ENCODE data around the gene DFFB. TPM values are rescaled to one million over a fixed set of nuclear protein-coding genes. Genes with fewer than 3 reads are reported as not detected.
A peak's percentile ranks its signal among the peaks of the same experiment; 100 is the strongest.

Gene DFFB
- total RNA-seq, 1 experiment from 2014 or later, result 11.9 TPM

- Histone ChIP-seq H3K9ac (ENCODE audit: low read length) (no peak overlapping the region), H2AFZ (ENCODE audit: low read length) (no peak overlapping the region), H3K36me3 (ENCODE audit: insufficient read depth, low read length) (no peaks in the 10 kb centered on the region), H3K27me3 (ENCODE audit: low read length) (no peaks in the 10 kb centered on the region), H3K9me2 (replicated peaks; ENCODE audit: insufficient read depth, low read length) (no peaks in the 10 kb centered on the region), H3K4me3 (ENCODE audit: low read length) (0 out of 2 replicates have a peak overlapping the region, but pooled peaks have one; percentile 10), H3K79me2 (ENCODE audit: low read length) (no peaks in the 10 kb centered on the region), H3K4me2 (ENCODE audit: low read depth, low read length, poor library complexity, severe bottlenecking) (peak overlapping the region; percentile 9), H3K4me1 (ENCODE audit: low read length) (peaks cover 12% of the 10 kb centered on the region), H4K20me1 (ENCODE audit: insufficient read depth, low read depth, low read length) (no peaks in the 10 kb centered on the region), H3K9me3 (ENCODE audit: low read length) (no peaks in the 10 kb centered on the region), H3K27ac (ENCODE audit: low read length) (no peak overlapping the region)
- no peak for DNase-seq
Measured at GRCh38 chr1:3921765-3922164, 64.5 kb downstream of the DFFB start.

DNA sequence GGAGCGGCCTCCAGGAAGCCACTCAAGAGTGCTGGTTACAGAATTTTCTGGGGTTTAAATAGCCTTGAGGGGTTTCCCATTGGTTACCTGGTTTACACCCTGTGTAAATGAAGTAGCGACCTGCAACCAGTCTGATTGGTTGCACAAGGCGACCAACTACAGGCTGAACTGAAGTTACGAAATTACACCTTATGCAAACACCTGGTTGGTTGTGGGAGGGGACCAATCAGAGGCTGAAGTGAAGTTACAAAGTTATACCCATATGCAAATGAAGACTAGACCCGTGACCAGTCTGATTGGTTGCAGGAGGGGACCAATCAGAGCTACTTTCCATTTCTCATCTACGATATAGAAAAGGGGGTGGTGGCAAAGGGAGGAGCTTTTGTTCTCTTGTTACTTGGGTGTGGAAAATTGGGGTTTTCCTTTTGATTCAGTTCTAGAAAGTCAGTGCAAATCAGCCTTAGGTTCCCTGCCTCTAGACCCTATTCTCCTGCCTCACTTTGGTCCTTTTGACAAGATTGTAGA, 65.0 kb downstream of the DFFB start:
- Histone ChIP-seq H4K20me1 (ENCODE audit: insufficient read depth, low read depth, low read length) (no peaks in the 10 kb centered on the region), H3K27ac (ENCODE audit: low read length) (no peak overlapping the region), H3K9ac (ENCODE audit: low read length) (no peak overlapping the region), H3K4me2 (ENCODE audit: low read depth, low read length, poor library complexity, severe bottlenecking) (peak overlapping the region; percentile 9), H3K27me3 (ENCODE audit: low read length) (no peaks in the 10 kb centered on the region), H3K79me2 (ENCODE audit: low read length) (no peaks in the 10 kb centered on the region), H3K9me2 (replicated peaks; ENCODE audit: insufficient read depth, low read length) (no peaks in the 10 kb centered on the region), H3K4me3 (ENCODE audit: low read length) (0 out of 2 replicates have a peak overlapping the region, but pooled peaks have one; percentile 10), H3K4me1 (ENCODE audit: low read length) (peaks cover 12% of the 10 kb centered on the region), H2AFZ (ENCODE audit: low read length) (no peak overlapping the region), H3K36me3 (ENCODE audit: insufficient read depth, low read length) (no peaks in the 10 kb centered on the region), H3K9me3 (ENCODE audit: low read length) (no peaks in the 10 kb centered on the region)
- DNase-seq, result peak; percentile 81

GRCh38 chr1:3922851-3923250, 65.6 kb downstream of the DFFB start:
- H3K27ac ChIP-seq (ENCODE audit: low read length), result no peak overlapping the region
- H3K79me2 ChIP-seq (ENCODE audit: low read length), result no peaks in the 10 kb centered on the region
- H3K9ac ChIP-seq (ENCODE audit: low read length), result no peak overlapping the region
- no peak overlapping the region for H2AFZ ChIP-seq (ENCODE audit: low read length)
- H3K9me2 ChIP-seq (replicated peaks; ENCODE audit: insufficient read depth, low read length), result no peaks in the 10 kb centered on the region
- peaks cover 12% of the 10 kb centered on the region for H3K4me1 ChIP-seq (ENCODE audit: low read length)
- no peaks in the 10 kb centered on the region for H3K36me3 ChIP-seq (ENCODE audit: insufficient read depth, low read length)
- no peaks in the 10 kb centered on the region for H3K27me3 ChIP-seq (ENCODE audit: low read length)
- no peak overlapping the region for H3K4me3 ChIP-seq (ENCODE audit: low read length)
- DNase-seq, result no peak
- H3K4me2 ChIP-seq (ENCODE audit: low read depth, low read length, poor library complexity, severe bottlenecking), result no peak overlapping the region
- no peaks in the 10 kb centered on the region for H3K9me3 ChIP-seq (ENCODE audit: low read length)
- H4K20me1 ChIP-seq (ENCODE audit: insufficient read depth, low read depth, low read length), result no peaks in the 10 kb centered on the region

DNA sequence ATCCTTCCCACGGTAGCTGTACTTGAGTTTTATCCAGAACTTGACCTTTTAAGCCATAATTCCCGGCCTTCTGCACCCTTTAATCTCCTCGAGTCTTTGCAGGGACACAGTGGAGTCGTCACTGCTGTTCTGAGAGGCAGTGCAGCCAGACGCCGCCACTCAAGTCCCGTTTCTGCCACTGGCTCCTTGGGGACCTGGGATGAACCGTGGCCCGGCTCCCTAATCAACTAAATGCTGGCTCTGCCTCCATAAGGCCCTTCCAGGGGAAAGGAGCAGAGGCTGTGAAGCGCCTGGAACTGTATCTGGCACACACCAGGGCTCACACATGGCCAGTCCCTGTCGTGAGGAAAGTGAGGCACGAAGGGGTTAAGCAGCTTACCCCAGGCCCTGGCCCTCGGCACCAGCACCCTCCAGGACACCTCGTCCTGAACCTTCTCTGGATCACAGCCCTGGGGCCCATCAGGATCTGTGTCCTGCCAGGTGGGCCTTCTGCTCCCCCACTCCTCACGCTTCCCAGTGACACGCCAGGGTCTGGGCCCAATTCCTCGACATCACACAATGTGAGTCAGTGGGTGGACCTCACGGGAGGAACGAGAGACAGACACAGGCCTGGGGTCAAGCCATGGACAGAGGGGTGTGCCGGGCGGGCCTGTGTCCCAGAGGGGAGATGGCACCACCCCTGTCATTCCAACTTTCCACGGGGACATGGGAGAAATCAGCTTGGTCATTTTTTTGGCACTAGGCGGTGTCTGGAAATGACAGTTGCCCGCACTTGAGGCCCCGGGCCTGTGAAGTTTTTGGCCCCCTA, 66.3 kb downstream of the DFFB start:
- no peak overlapping the region for H3K9ac ChIP-seq (ENCODE audit: low read length)
- H3K9me3 ChIP-seq (ENCODE audit: low read length), result no peaks in the 10 kb centered on the region
- H3K4me1 ChIP-seq (ENCODE audit: low read length), result peaks cover 12% of the 10 kb centered on the region
- no peak for DNase-seq
- H4K20me1 ChIP-seq (ENCODE audit: insufficient read depth, low read depth, low read length), result no peaks in the 10 kb centered on the region
- no peaks in the 10 kb centered on the region for H3K9me2 ChIP-seq (replicated peaks; ENCODE audit: insufficient read depth, low read length)
- no peak overlapping the region for H3K4me2 ChIP-seq (ENCODE audit: low read depth, low read length, poor library complexity, severe bottlenecking)
- H3K36me3 ChIP-seq (ENCODE audit: insufficient read depth, low read length), result no peaks in the 10 kb centered on the region
- no peak overlapping the region for H3K27ac ChIP-seq (ENCODE audit: low read length)
- H3K27me3 ChIP-seq (ENCODE audit: low read length), result no peaks in the 10 kb centered on the region
- H3K79me2 ChIP-seq (ENCODE audit: low read length), result no peaks in the 10 kb centered on the region
- H2AFZ ChIP-seq (ENCODE audit: low read length), result no peak overlapping the region
- no peak overlapping the region for H3K4me3 ChIP-seq (ENCODE audit: low read length)

GRCh38 chr1:3924186-3924824, 67.0 kb downstream of the DFFB start:
- Histone ChIP-seq H3K4me1 (ENCODE audit: low read length) (peaks cover 12% of the 10 kb centered on the region), H3K4me2 (ENCODE audit: low read depth, low read length, poor library complexity, severe bottlenecking) (no peak overlapping the region), H3K9me3 (ENCODE audit: low read length) (no peaks in the 10 kb centered on the region), H2AFZ (ENCODE audit: low read length) (no peak overlapping the region), H4K20me1 (ENCODE audit: insufficient read depth, low read depth, low read length) (no peaks in the 10 kb centered on the region), H3K36me3 (ENCODE audit: insufficient read depth, low read length) (no peaks in the 10 kb centered on the region), H3K4me3 (ENCODE audit: low read length) (no peak overlapping the region), H3K27ac (ENCODE audit: low read length) (no peak overlapping the region), H3K79me2 (ENCODE audit: low read length) (no peaks in the 10 kb centered on the region), H3K9me2 (replicated peaks; ENCODE audit: insufficient read depth, low read length) (no peaks in the 10 kb centered on the region), H3K27me3 (ENCODE audit: low read length) (no peaks in the 10 kb centered on the region), H3K9ac (ENCODE audit: low read length) (no peak overlapping the region)
- no peak for DNase-seq

DNA sequence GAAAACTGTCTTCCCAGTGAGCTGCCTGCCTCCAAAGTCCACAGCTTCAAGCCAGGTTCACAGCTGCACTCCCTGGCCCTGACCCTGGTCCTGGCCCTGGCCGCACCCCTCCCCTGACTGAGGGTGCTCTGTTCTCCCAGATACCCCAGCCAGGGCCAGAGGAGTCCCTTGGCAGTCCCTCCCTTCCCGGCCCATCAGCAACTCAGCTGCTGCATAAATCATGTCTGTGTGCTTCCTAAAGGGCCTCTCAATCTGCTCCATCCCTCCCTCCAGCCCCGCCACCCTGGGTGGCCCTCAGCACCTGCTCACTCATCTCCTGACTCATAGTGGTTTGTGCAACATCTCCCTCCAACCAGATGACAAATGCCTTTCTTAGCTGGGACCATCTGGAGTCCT, 67.5 kb downstream of the DFFB start:
- Histone ChIP-seq H3K4me2 (ENCODE audit: low read depth, low read length, poor library complexity, severe bottlenecking) (no peak overlapping the region), H3K27ac (ENCODE audit: low read length) (no peak overlapping the region), H3K36me3 (ENCODE audit: insufficient read depth, low read length) (no peaks in the 10 kb centered on the region), H3K9ac (ENCODE audit: low read length) (no peak overlapping the region), H3K79me2 (ENCODE audit: low read length) (no peaks in the 10 kb centered on the region), H4K20me1 (ENCODE audit: insufficient read depth, low read depth, low read length) (no peaks in the 10 kb centered on the region), H3K9me3 (ENCODE audit: low read length) (no peaks in the 10 kb centered on the region), H3K9me2 (replicated peaks; ENCODE audit: insufficient read depth, low read length) (no peaks in the 10 kb centered on the region), H2AFZ (ENCODE audit: low read length) (no peak overlapping the region), H3K4me1 (ENCODE audit: low read length) (peaks cover 12% of the 10 kb centered on the region), H3K27me3 (ENCODE audit: low read length) (no peaks in the 10 kb centered on the region), H3K4me3 (ENCODE audit: low read length) (no peak overlapping the region)
- DNase-seq, result no peak

GRCh38 chr1:3925256-3925655, 68.0 kb downstream of the DFFB start:
- no peak overlapping the region for H3K27ac ChIP-seq (ENCODE audit: low read length)
- no peaks in the 10 kb centered on the region for H3K36me3 ChIP-seq (ENCODE audit: insufficient read depth, low read length)
- H3K27me3 ChIP-seq (ENCODE audit: low read length), result no peaks in the 10 kb centered on the region
- H3K79me2 ChIP-seq (ENCODE audit: low read length), result no peaks in the 10 kb centered on the region
- no peak overlapping the region for H3K4me3 ChIP-seq (ENCODE audit: low read length)
- no peak overlapping the region for H3K9ac ChIP-seq (ENCODE audit: low read length)
- peaks cover 12% of the 10 kb centered on the region for H3K4me1 ChIP-seq (ENCODE audit: low read length)
- no peaks in the 10 kb centered on the region for H4K20me1 ChIP-seq (ENCODE audit: insufficient read depth, low read depth, low read length)
- no peaks in the 10 kb centered on the region for H3K9me2 ChIP-seq (replicated peaks; ENCODE audit: insufficient read depth, low read length)
- no peak overlapping the region for H3K4me2 ChIP-seq (ENCODE audit: low read depth, low read length, poor library complexity, severe bottlenecking)
- H3K9me3 ChIP-seq (ENCODE audit: low read length), result no peaks in the 10 kb centered on the region
- H2AFZ ChIP-seq (ENCODE audit: low read length), result no peak overlapping the region
- DNase-seq, result no peak

DNA sequence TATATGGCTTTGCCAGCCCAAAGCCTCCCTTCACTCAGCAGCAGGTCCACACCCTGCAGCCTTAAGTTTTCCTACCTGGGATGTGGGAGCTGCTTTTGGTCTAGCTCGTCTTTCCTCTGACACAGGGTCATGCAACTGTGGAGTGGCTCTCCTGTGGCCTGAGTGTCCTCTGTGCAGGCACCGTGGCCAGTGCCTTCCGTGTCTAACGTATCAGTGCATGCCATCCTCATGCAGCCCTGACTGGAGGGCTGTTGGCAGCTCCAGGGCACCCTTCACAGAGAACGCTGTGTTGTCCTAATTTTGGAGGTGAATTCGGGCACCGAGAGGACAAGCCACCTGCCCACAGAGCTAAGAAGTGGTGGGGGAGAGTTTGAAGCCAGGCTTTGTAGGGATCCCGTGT, 68.5 kb downstream of the DFFB start:
- Histone ChIP-seq H3K9ac (ENCODE audit: low read length) (no peak overlapping the region), H3K9me3 (ENCODE audit: low read length) (no peaks in the 10 kb centered on the region), H4K20me1 (ENCODE audit: insufficient read depth, low read depth, low read length) (no peaks in the 10 kb centered on the region), H3K4me3 (ENCODE audit: low read length) (no peak overlapping the region), H3K9me2 (replicated peaks; ENCODE audit: insufficient read depth, low read length) (no peaks in the 10 kb centered on the region), H3K4me2 (ENCODE audit: low read depth, low read length, poor library complexity, severe bottlenecking) (no peak overlapping the region), H3K27me3 (ENCODE audit: low read length) (no peaks in the 10 kb centered on the region), H3K79me2 (ENCODE audit: low read length) (no peaks in the 10 kb centered on the region), H3K4me1 (ENCODE audit: low read length) (peaks cover 12% of the 10 kb centered on the region), H3K36me3 (ENCODE audit: insufficient read depth, low read length) (no peaks in the 10 kb centered on the region), H3K27ac (ENCODE audit: low read length) (no peak overlapping the region), H2AFZ (ENCODE audit: low read length) (no peak overlapping the region)
- no peak for DNase-seq
